GM12892 (cell line): ENCODE measurements around the gene CLCA4.
"Not testable (repeated sequence)": the region's sequence is repeated elsewhere in the genome, so short reads cannot be mapped to it uniquely, and the experiment has no call there.

ENCODE experiments used
- POLR2A ChIP-seq: IDR thresholded peaks from 2 replicates; pipeline ENCODE4 v1.6.1; 2011; ENCODE audit warnings: low read depth, low read length, control low read depth
- POLR2AphosphoS5 ChIP-seq: IDR thresholded peaks from 2 replicates; pipeline ENCODE4 v1.6.1; 2011; ENCODE audit warnings: low read depth, low read length, control low read depth

DNA sequence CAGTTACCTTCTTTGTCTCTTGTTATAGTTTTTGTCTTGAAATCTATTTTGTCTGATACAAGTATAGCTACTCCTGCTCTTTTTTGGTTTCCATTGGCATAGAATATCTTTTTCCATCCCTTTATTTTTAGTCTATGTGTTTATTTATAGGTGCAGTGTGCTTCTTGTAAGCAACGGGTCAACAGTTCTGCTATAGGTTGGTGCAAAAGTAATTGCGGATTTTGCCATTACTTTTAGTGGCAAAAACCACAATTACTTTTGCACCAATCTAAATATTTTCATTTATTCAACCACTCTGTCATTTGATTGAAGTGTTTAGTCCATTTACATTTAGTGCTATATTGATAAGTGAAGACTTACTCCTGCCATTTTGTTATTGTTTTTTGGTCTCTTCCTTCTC is 59.2 kb downstream of the CLCA4 start:
- not testable (repeated sequence) for TF ChIP-seq POLR2AphosphoS5, POLR2A
